H1 (cell line): ENCODE results near the gene NUSAP1. TPM values are rescaled to one million over a fixed set of nuclear protein-coding genes. Genes with fewer than 3 reads are reported as not detected.

Experiments
- BACH1 ChIP-seq: IDR thresholded peaks from 2 replicates; pipeline ENCODE4 v1.6.1; 2012; ENCODE audit warnings: low read length, improper control_type of control experiment
- EGR1 ChIP-seq: IDR thresholded peaks from 2 replicates; pipeline ENCODE4 v1.6.1; 2011; ENCODE audit warnings: low read depth, low read length, borderline replicate concordance
- JUN ChIP-seq: IDR thresholded peaks from 2 replicates; pipeline ENCODE4 v1.6.1; 2011; ENCODE audit warnings: low read depth, mild to moderate bottlenecking, improper control_type of control experiment, low read length
- SUZ12 ChIP-seq: fragments of 200-600 bp; sonication (generic); IDR thresholded peaks from 2 replicates; pipeline ENCODE4 v1.6.1; 2012; ENCODE audit warnings: mild to moderate bottlenecking, inconsistent platforms, low read length, moderate library complexity, mixed read lengths
- TAF7 ChIP-seq: optimal IDR thresholded peaks from 2 replicates; pipeline ENCODE3; 2011; ENCODE audit warnings: low read depth, mild to moderate bottlenecking, inconsistent platforms, low read length, moderate library complexity, borderline replicate concordance
- TBP ChIP-seq: IDR thresholded peaks from 2 replicates; pipeline ENCODE4 v1.6.1; 2011; ENCODE audit warnings: low read depth, low read length, improper control_type of control experiment
- TCF12 ChIP-seq: IDR thresholded peaks from 2 replicates; pipeline ENCODE4 v1.6.1; 2011; ENCODE audit warnings: low read depth, mild to moderate bottlenecking, low read length
- TEAD4 ChIP-seq: IDR thresholded peaks from 2 replicates; pipeline ENCODE4 v1.6.1; 2012; ENCODE audit warnings: low read depth, low read length, inconsistent platforms, mixed read lengths
- YY1 ChIP-seq: IDR thresholded peaks from 2 replicates; pipeline ENCODE4 v1.6.1; 2011; ENCODE audit warnings: low read depth, mild to moderate bottlenecking, low read length
- polyA plus RNA-seq, 7 experiments: library from polyadenylated mRNA; depleted of rRNA in 3 of 7; stranded (reverse) in 5 of 7; unstranded in 2 of 7; fragments of >200 nt in 5 of 7; fragments of 200-250 nt in 2 of 7; gene quantifications; 1 replicate in 5 of 7; 2 replicates in 1 of 7; 4 replicates in 1 of 7; pipeline versions ENCODE4 v1.2.1 to v1.2.3, GENCODE V29; 2011 to 2013; ENCODE audit warnings: missing spikeins in 2 of 7, mixed read lengths in 2 of 7
- total RNA-seq: library from RNA; stranded (reverse); fragmentation: NEBNext Ultra II Directional; extraction: Animal tissue kit (Norgen Biotek cat#: 25700); gene quantifications from 2 replicates; pipeline ENCODE4 v1.2.1, GENCODE V29; 2021
- TF ChIP-seq, protein P1 (sequence below): fragments of 300-600 bp; sonication (generic); IDR thresholded peaks from 2 replicates; pipeline ENCODE4 v1.7.1; 2012; ENCODE audit warnings: low read length, moderate library complexity, mild to moderate bottlenecking, inconsistent platforms; ENCODE audit not compliant: insufficient replicate concordance
- TF ChIP-seq, protein P2 (sequence below): IDR thresholded peaks from 2 replicates; pipeline ENCODE4 v1.6.1; 2012; ENCODE audit warnings: inconsistent platforms

The NUSAP1 gene
- total and polyA plus RNA-seq, 2 of the 8 experiments (the other 6 are each of a cell fraction or from before 2014, with no cell fraction given): 60.8 to 144 TPM

DNA sequence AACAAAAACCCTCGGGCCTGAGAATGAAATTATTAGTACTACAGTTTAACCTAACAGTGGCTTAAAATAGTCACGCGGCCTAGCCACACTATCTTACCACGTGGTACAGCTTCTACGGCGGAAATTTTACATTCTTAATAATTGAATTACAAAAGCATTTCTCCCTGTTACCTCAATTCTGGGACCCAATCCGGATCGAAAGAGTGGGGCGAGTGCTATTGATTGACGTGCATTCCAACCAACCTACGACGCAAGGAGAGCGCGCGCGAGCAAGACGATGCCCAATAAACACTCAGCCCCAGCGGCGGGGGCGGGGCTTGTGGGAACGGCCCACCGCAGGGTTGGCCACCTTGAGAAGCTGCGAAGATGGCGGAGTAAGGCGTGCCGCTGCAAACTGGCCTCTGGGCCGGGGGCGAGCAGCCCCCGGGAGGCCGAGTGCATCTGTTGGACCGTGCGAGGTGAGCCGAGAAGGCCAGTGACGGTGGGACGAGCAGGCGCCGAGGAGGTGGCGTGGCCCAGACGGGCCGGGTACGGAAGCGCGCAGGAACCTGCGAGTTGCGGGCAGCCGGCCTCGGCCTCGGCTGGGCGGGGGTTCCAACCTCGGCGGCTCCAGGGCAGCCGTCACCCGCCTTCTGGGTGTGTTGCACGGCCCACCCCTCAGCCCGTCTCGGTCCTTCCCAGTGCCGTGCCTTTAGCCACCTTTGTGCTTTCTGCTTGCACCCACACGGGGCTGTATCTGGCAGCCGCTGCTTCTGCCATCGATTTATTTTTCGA is 48.8 kb upstream of the NUSAP1 start (continued):
- TF ChIP-seq, protein P1, sequence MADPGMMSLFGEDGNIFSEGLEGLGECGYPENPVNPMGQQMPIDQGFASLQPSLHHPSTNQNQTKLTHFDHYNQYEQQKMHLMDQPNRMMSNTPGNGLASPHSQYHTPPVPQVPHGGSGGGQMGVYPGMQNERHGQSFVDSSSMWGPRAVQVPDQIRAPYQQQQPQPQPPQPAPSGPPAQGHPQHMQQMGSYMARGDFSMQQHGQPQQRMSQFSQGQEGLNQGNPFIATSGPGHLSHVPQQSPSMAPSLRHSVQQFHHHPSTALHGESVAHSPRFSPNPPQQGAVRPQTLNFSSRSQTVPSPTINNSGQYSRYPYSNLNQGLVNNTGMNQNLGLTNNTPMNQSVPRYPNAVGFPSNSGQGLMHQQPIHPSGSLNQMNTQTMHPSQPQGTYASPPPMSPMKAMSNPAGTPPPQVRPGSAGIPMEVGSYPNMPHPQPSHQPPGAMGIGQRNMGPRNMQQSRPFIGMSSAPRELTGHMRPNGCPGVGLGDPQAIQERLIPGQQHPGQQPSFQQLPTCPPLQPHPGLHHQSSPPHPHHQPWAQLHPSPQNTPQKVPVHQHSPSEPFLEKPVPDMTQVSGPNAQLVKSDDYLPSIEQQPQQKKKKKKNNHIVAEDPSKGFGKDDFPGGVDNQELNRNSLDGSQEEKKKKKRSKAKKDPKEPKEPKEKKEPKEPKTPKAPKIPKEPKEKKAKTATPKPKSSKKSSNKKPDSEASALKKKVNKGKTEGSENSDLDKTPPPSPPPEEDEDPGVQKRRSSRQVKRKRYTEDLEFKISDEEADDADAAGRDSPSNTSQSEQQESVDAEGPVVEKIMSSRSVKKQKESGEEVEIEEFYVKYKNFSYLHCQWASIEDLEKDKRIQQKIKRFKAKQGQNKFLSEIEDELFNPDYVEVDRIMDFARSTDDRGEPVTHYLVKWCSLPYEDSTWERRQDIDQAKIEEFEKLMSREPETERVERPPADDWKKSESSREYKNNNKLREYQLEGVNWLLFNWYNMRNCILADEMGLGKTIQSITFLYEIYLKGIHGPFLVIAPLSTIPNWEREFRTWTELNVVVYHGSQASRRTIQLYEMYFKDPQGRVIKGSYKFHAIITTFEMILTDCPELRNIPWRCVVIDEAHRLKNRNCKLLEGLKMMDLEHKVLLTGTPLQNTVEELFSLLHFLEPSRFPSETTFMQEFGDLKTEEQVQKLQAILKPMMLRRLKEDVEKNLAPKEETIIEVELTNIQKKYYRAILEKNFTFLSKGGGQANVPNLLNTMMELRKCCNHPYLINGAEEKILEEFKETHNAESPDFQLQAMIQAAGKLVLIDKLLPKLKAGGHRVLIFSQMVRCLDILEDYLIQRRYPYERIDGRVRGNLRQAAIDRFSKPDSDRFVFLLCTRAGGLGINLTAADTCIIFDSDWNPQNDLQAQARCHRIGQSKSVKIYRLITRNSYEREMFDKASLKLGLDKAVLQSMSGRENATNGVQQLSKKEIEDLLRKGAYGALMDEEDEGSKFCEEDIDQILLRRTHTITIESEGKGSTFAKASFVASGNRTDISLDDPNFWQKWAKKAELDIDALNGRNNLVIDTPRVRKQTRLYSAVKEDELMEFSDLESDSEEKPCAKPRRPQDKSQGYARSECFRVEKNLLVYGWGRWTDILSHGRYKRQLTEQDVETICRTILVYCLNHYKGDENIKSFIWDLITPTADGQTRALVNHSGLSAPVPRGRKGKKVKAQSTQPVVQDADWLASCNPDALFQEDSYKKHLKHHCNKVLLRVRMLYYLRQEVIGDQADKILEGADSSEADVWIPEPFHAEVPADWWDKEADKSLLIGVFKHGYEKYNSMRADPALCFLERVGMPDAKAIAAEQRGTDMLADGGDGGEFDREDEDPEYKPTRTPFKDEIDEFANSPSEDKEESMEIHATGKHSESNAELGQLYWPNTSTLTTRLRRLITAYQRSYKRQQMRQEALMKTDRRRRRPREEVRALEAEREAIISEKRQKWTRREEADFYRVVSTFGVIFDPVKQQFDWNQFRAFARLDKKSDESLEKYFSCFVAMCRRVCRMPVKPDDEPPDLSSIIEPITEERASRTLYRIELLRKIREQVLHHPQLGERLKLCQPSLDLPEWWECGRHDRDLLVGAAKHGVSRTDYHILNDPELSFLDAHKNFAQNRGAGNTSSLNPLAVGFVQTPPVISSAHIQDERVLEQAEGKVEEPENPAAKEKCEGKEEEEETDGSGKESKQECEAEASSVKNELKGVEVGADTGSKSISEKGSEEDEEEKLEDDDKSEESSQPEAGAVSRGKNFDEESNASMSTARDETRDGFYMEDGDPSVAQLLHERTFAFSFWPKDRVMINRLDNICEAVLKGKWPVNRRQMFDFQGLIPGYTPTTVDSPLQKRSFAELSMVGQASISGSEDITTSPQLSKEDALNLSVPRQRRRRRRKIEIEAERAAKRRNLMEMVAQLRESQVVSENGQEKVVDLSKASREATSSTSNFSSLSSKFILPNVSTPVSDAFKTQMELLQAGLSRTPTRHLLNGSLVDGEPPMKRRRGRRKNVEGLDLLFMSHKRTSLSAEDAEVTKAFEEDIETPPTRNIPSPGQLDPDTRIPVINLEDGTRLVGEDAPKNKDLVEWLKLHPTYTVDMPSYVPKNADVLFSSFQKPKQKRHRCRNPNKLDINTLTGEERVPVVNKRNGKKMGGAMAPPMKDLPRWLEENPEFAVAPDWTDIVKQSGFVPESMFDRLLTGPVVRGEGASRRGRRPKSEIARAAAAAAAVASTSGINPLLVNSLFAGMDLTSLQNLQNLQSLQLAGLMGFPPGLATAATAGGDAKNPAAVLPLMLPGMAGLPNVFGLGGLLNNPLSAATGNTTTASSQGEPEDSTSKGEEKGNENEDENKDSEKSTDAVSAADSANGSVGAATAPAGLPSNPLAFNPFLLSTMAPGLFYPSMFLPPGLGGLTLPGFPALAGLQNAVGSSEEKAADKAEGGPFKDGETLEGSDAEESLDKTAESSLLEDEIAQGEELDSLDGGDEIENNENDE: no peak
- TF ChIP-seq BACH1 (no peak), YY1 (peak; percentile 94), JUN (no peak), TBP (peak; percentile 92), TCF12 (no peak), TEAD4 (peak; percentile 23; the same call in 1 of the 2 replicates), TAF7 (peak; percentile 93), EGR1 (peak; percentile 27; the same call in 1 of the 2 replicates), SUZ12 (no peak)
- TF ChIP-seq, protein P2, sequence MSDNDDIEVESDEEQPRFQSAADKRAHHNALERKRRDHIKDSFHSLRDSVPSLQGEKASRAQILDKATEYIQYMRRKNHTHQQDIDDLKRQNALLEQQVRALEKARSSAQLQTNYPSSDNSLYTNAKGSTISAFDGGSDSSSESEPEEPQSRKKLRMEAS: peak; percentile 54; the same call in 1 of the 2 replicates
